ENCODE data around the gene CAPZA1. TPM values are rescaled to one million over a fixed set of nuclear protein-coding genes. Genes with fewer than 3 reads are reported as not detected.

The CAPZA1 gene
- total RNA-seq, 1 experiment from 2014 or later, result 148 TPM

- Histone ChIP-seq H3K9ac (ENCODE audit: low read length) (no peak overlapping the region), H3K4me3 (replicated peaks in 1 of 2; ENCODE audit: low read depth in 1 of 2, low read length in 2 of 2) (no peak overlapping the region), H3K27me3 (ENCODE audit: insufficient read depth, low read length) (no peaks in the 10 kb centered on the region), H3K27ac (ENCODE audit: low read depth, low read length) (no peak overlapping the region), H2AFZ (ENCODE audit: low read depth, low read length, poor library complexity, severe bottlenecking) (no peak overlapping the region), H3K79me2 (ENCODE audit: insufficient read depth, low read length) (peaks cover 33% of the 10 kb centered on the region), H3K9me3 (ENCODE audit: control insufficient read depth in 1 of 2, insufficient read depth in 1 of 2, low read depth in 1 of 2, low read length in 2 of 2) (no peaks in the 10 kb centered on the region), H3K9me2 (ENCODE audit: insufficient read depth) (no peaks in the 10 kb centered on the region), H3K36me3 (ENCODE audit: control insufficient read depth in 1 of 2, insufficient read depth in 2 of 2, low read length in 2 of 2) (no peaks in the 10 kb centered on the region; a peak in 1 of 4 replicates), H4K20me1 (ENCODE audit: insufficient read depth) (no peaks in the 10 kb centered on the region), H3K4me2 (ENCODE audit: low read length) (no peak overlapping the region), H3K4me1 (ENCODE audit: control insufficient read depth in 1 of 2, insufficient read depth in 2 of 2, low read length in 2 of 2) (peaks cover 4 to 29% of the 10 kb centered on the region in 2 experiments; a peak in 3 of 4 replicates)
- no peak for TF ChIP-seq POLR2AphosphoS5 (IDR thresholded peaks at IDR 0.05; ENCODE audit: low read depth, low read length)
- TF ChIP-seq ZBTB33 (IDR thresholded peaks at IDR 0.05; ENCODE audit: extremely low read depth, insufficient replicate concordance, low read length), result no peak
- TF ChIP-seq MAX (IDR thresholded peaks at IDR 0.05), result no peak
- TF ChIP-seq FOSL1 (IDR thresholded peaks at IDR 0.05; ENCODE audit: low read depth), result no peak
- no peak for TF ChIP-seq CTCF (IDR thresholded peaks at IDR 0.05 in 2 of 3, conservative IDR thresholded peaks at IDR 0.05 in 1 of 3; ENCODE audit: borderline replicate concordance in 1 of 3, insufficient read depth in 1 of 3, low read depth in 2 of 3, low read length in 2 of 3)
- TF ChIP-seq SP1 (IDR thresholded peaks at IDR 0.05; ENCODE audit: low read depth), result no peak
- TF ChIP-seq RAD21 (IDR thresholded peaks at IDR 0.05; ENCODE audit: low read depth), result no peak
- TF ChIP-seq CBX3 (IDR thresholded peaks at IDR 0.05; ENCODE audit: low read depth), result no peak
- no peak for TF ChIP-seq SRF (IDR thresholded peaks at IDR 0.05; ENCODE audit: low read depth)
- DNase-seq (ENCODE audit: low read depth, low spot score), result no peak
- ChIA-PET CTCF (no interaction called here), POLR2A (no interaction called here), RAD21 (ENCODE audit: low non-redundant PET in 1 of 2, low total read pairs in 2 of 2, uncharacterized antibody in 2 of 2, unreplicated experiment in 2 of 2) (no interaction called here)
- intact Hi-C loops (cut with micrococcal nuclease), result no loop called here
- no TSS peak for BruUV-seq (replicated peaks)
- no peak for ATAC-seq
Measured at GRCh38 chr1:112676543-112676942, 56.9 kb downstream of the CAPZA1 start.
